ENCODE data around the gene MMP14. TPM values are rescaled to one million over a fixed set of nuclear protein-coding genes. Genes with fewer than 3 reads are reported as not detected.

The MMP14 gene
- total RNA-seq, 1 experiment from 2014 or later: 34.8 TPM

GRCh38 chr14:22844221-22845102 lies 8.1 kb downstream of the MMP14 start:
- H3K4me2 ChIP-seq: no peak overlapping the region
- no peak overlapping the region for H3K4me3 ChIP-seq
- TF ChIP-seq EZH2 (IDR thresholded peaks at IDR 0.05; ENCODE audit: low read depth) (no peak), CTCF (conservative IDR thresholded peaks at IDR 0.05) (no peak)
- ChIA-PET CTCF (interaction anchor here (0.6 kb wide), 1 partner anchor 65 kb away, joined by 4 read pairs; no protein-coding TSS in a partner anchor), POLR2A (ENCODE audit: unreplicated experiment) (no interaction called here)
- no peaks in the 10 kb centered on the region for H3K27me3 ChIP-seq (ENCODE audit: insufficient read depth, low read depth)
- intact Hi-C loops (cut with micrococcal nuclease; ENCODE audit: unreplicated experiment): no loop called here
- H2AFZ ChIP-seq: no peak overlapping the region
- BruUV-seq (replicated peaks): no TSS peak
- no peak for DNase-seq
- no peaks in the 10 kb centered on the region for H3K36me3 ChIP-seq (ENCODE audit: low read depth)
- H3K79me2 ChIP-seq (ENCODE audit: low read depth): no peaks in the 10 kb centered on the region
- H3K27ac ChIP-seq: no peak overlapping the region
- no peaks in the 10 kb centered on the region for H3F3A ChIP-seq (ENCODE audit: insufficient read depth, low read depth)
- H4K20me1 ChIP-seq (ENCODE audit: insufficient read depth): no peaks in the 10 kb centered on the region
- H3K9me3 ChIP-seq (ENCODE audit: insufficient read depth, low read depth): no peaks in the 10 kb centered on the region
- H3K4me1 ChIP-seq (replicated peaks; ENCODE audit: insufficient read depth): no peaks in the 10 kb centered on the region
- H3K9me2 ChIP-seq (ENCODE audit: insufficient read depth): no peaks in the 10 kb centered on the region

- ChIA-PET POLR2A (ENCODE audit: unreplicated experiment) (no interaction called here), CTCF (no interaction called here)
- H3K27me3 ChIP-seq (ENCODE audit: insufficient read depth, low read depth): no peaks in the 10 kb centered on the region
- intact Hi-C loops (cut with micrococcal nuclease; ENCODE audit: unreplicated experiment): no loop called here
- TF ChIP-seq CTCF (conservative IDR thresholded peaks at IDR 0.05): no peak
- no peak for TF ChIP-seq EZH2 (IDR thresholded peaks at IDR 0.05; ENCODE audit: low read depth)
- H3F3A ChIP-seq (ENCODE audit: insufficient read depth, low read depth): no peaks in the 10 kb centered on the region
- H4K20me1 ChIP-seq (ENCODE audit: insufficient read depth): no peaks in the 10 kb centered on the region
- H3K9me3 ChIP-seq (ENCODE audit: insufficient read depth, low read depth): no peaks in the 10 kb centered on the region
- no TSS peak for BruUV-seq (replicated peaks)
- no peaks in the 10 kb centered on the region for H3K4me1 ChIP-seq (replicated peaks; ENCODE audit: insufficient read depth)
- DNase-seq: no peak
- H3K9me2 ChIP-seq (ENCODE audit: insufficient read depth): no peaks in the 10 kb centered on the region
- H3K27ac ChIP-seq: no peak overlapping the region
- no peak overlapping the region for H3K4me3 ChIP-seq
- no peaks in the 10 kb centered on the region for H3K79me2 ChIP-seq (ENCODE audit: low read depth)
- no peak overlapping the region for H2AFZ ChIP-seq
- H3K4me2 ChIP-seq: no peak overlapping the region
- no peaks in the 10 kb centered on the region for H3K36me3 ChIP-seq (ENCODE audit: low read depth)
These were observed 8.7 kb downstream of the MMP14 start for GRCh38 chr14:22845103-22845394.

- ChIA-PET CTCF (no interaction called here), POLR2A (ENCODE audit: unreplicated experiment) (no interaction called here)
- H3K9me2 ChIP-seq (ENCODE audit: insufficient read depth): no peaks in the 10 kb centered on the region
- no peaks in the 10 kb centered on the region for H3K9me3 ChIP-seq (ENCODE audit: insufficient read depth, low read depth)
- no TSS peak for BruUV-seq (replicated peaks)
- H3K4me2 ChIP-seq: no peak overlapping the region
- H2AFZ ChIP-seq: no peak overlapping the region
- intact Hi-C loops (cut with micrococcal nuclease; ENCODE audit: unreplicated experiment): no loop called here
- no peak overlapping the region for H3K4me3 ChIP-seq
- no peak for DNase-seq
- H3K4me1 ChIP-seq (replicated peaks; ENCODE audit: insufficient read depth): no peaks in the 10 kb centered on the region; the same call in 1 of the 2 replicates
- no peak for TF ChIP-seq CTCF (conservative IDR thresholded peaks at IDR 0.05)
- H3K27ac ChIP-seq: no peak overlapping the region
- H4K20me1 ChIP-seq (ENCODE audit: insufficient read depth): no peaks in the 10 kb centered on the region
- H3F3A ChIP-seq (ENCODE audit: insufficient read depth, low read depth): no peaks in the 10 kb centered on the region
- H3K27me3 ChIP-seq (ENCODE audit: insufficient read depth, low read depth): no peaks in the 10 kb centered on the region
- no peaks in the 10 kb centered on the region for H3K36me3 ChIP-seq (ENCODE audit: low read depth)
- H3K79me2 ChIP-seq (ENCODE audit: low read depth): no peaks in the 10 kb centered on the region
These were observed 9.6 kb downstream of the MMP14 start for GRCh38 chr14:22845821-22846625.

Measured in PC-9 (cell line).